GM23338 (cell line): Measurements from ENCODE around the gene OR51I2.

Experiments
- CTCF ChIP-seq, 2 experiments: fragments of 200-600 bp in 1 of 2; sonication (generic) in 1 of 2; conservative IDR thresholded peaks; 2 replicates each; pipeline versions ENCODE4 v1.5.1 to v1.6.1; 2016 to 2017; ENCODE audit warnings: antibody characterized with exemption in 2 of 2, low read depth in 2 of 2, mild to moderate bottlenecking in 2 of 2, moderate library complexity in 1 of 2
- POLR2AphosphoS5 ChIP-seq: IDR thresholded peaks from 2 replicates; pipeline ENCODE4 v1.6.1; 2016; ENCODE audit warnings: antibody characterized with exemption, low read depth
- REST ChIP-seq: IDR thresholded peaks from one replicate; pipeline ENCODE4 v1.6.1; 2018; ENCODE audit warnings: antibody characterized with exemption; ENCODE audit not compliant: unreplicated experiment

GRCh38 chr11:5505363-5506048 lies 56.4 kb downstream of the OR51I2 start:
- no peak for TF ChIP-seq REST
- TF ChIP-seq POLR2AphosphoS5: no peak
- TF ChIP-seq CTCF (conservative IDR thresholded peaks at IDR 0.05; ENCODE audit: low read depth in 2 of 2): no peak
